Mesenchymal stem cell (in vitro differentiated cells and primary cell): ENCODE results near the gene CXCR4.

ENCODE experiments used
- DNase-seq: peaks from one replicate; pipeline ENCODE4 v3.0.0-alpha.2; 2013
- H2AFZ ChIP-seq: one replicate; pipeline ENCODE4 v1.6.1; 2013; ENCODE audit warnings: low read depth, mild to moderate bottlenecking, control low read depth, inconsistent platforms, low read length, moderate library complexity
- H2AK5ac ChIP-seq: 2 replicates; pipeline ENCODE4 v1.6.1; 2013; ENCODE audit warnings: low read length, moderate library complexity, mild to moderate bottlenecking, inconsistent platforms; ENCODE audit not compliant: severe bottlenecking
- H2BK120ac ChIP-seq: one replicate; pipeline ENCODE4 v1.6.1; 2013; ENCODE audit warnings: low read depth, mild to moderate bottlenecking, inconsistent platforms, low read length, moderate library complexity
- H2BK12ac ChIP-seq, 2 experiments: one replicate each; pipeline ENCODE4 v1.6.1; 2013; ENCODE audit warnings: inconsistent platforms in 2 of 2, low read length in 2 of 2, mild to moderate bottlenecking in 2 of 2, moderate library complexity in 2 of 2, control low read depth in 1 of 2
- H2BK15ac ChIP-seq: one replicate; pipeline ENCODE4 v1.6.1; 2013; ENCODE audit warnings: mild to moderate bottlenecking, low read depth, inconsistent platforms; ENCODE audit not compliant: poor library complexity, severe bottlenecking
- H2BK5ac ChIP-seq: 2 replicates; pipeline ENCODE4 v1.6.1; 2013; ENCODE audit warnings: low read depth, mild to moderate bottlenecking, low read length, control low read depth, inconsistent platforms; ENCODE audit not compliant: poor library complexity, severe bottlenecking
- H3K14ac ChIP-seq, 2 experiments: one replicate each; pipeline ENCODE4 v1.6.1; 2013; ENCODE audit warnings: inconsistent platforms in 2 of 2, low read length in 2 of 2, control low read depth in 1 of 2, mild to moderate bottlenecking in 1 of 2, moderate library complexity in 1 of 2
- H3K18ac ChIP-seq, 2 experiments: one replicate each; pipeline ENCODE4 v1.6.1; 2013; ENCODE audit warnings: inconsistent platforms in 2 of 2, low read length in 2 of 2, control low read depth in 1 of 2, low read depth in 1 of 2, mild to moderate bottlenecking in 1 of 2
- H3K23ac ChIP-seq, 2 experiments: one replicate each; pipeline ENCODE4 v1.6.1; 2013; ENCODE audit warnings: inconsistent platforms in 2 of 2, low read length in 2 of 2, mild to moderate bottlenecking in 2 of 2, moderate library complexity in 2 of 2, control low read depth in 1 of 2
- H3K27ac ChIP-seq: 2 replicates; pipeline ENCODE4 v1.5.1; 2013; ENCODE audit warnings: mild to moderate bottlenecking, moderate library complexity, low read length, control low read depth, inconsistent platforms; ENCODE audit not compliant: poor library complexity, severe bottlenecking
- H3K27me3 ChIP-seq, 2 experiments: 2 replicates each; pipeline versions ENCODE4 v1.6.1 to v1.7.0; 2013; ENCODE audit warnings: low read length in 2 of 2, mild to moderate bottlenecking in 2 of 2, moderate library complexity in 2 of 2, control low read depth in 1 of 2, inconsistent platforms in 1 of 2; ENCODE audit not compliant: control insufficient read depth in 1 of 2, insufficient read depth in 1 of 2
- H3K36me3 ChIP-seq, 2 experiments: 2 replicates each; pipeline versions ENCODE4 v1.6.1 to v1.7.0; 2013; ENCODE audit warnings: low read length in 2 of 2, control low read depth in 1 of 2, inconsistent platforms in 1 of 2, low read depth in 1 of 2, mild to moderate bottlenecking in 1 of 2; ENCODE audit not compliant: insufficient read depth in 2 of 2, control insufficient read depth in 1 of 2
- H3K4ac ChIP-seq, 2 experiments: one replicate each; pipeline ENCODE4 v1.6.1; 2013; ENCODE audit warnings: inconsistent platforms in 2 of 2, low read length in 2 of 2, mild to moderate bottlenecking in 2 of 2, moderate library complexity in 2 of 2, control low read depth in 1 of 2, low read depth in 1 of 2
- H3K4me1 ChIP-seq: 2 replicates; pipeline ENCODE4 v1.6.1; 2013; ENCODE audit warnings: low read depth, low read length, control low read depth; ENCODE audit not compliant: control insufficient read depth, insufficient read depth
- H3K4me2 ChIP-seq: 2 replicates; pipeline ENCODE4 v1.6.1; 2013; ENCODE audit warnings: low read length, mild to moderate bottlenecking, inconsistent platforms; ENCODE audit not compliant: poor library complexity, severe bottlenecking
- H3K4me3 ChIP-seq, 2 experiments: 2 replicates each; pipeline versions ENCODE4 v1.5.1 to v1.7.0; 2013; ENCODE audit warnings: low read length in 2 of 2, mild to moderate bottlenecking in 2 of 2, control low read depth in 1 of 2, low read depth in 1 of 2; ENCODE audit not compliant: insufficient read depth in 1 of 2
- H3K79me1 ChIP-seq: replicated peaks from 2 replicates; pipeline ENCODE4 v1.6.1; 2013; ENCODE audit warnings: mild to moderate bottlenecking, control low read depth, low read length, inconsistent platforms; ENCODE audit not compliant: poor library complexity, severe bottlenecking
- H3K9ac ChIP-seq: 2 replicates; pipeline ENCODE4 v1.7.0; 2013; ENCODE audit warnings: mild to moderate bottlenecking, low read length, moderate library complexity
- H3K9me3 ChIP-seq: 2 replicates; pipeline ENCODE4 v1.7.0; 2013; ENCODE audit warnings: mild to moderate bottlenecking, low read length; ENCODE audit not compliant: control insufficient read depth
- H4K8ac ChIP-seq: one replicate; pipeline ENCODE4 v1.6.1; 2013; ENCODE audit warnings: inconsistent platforms, mild to moderate bottlenecking, low read length, moderate library complexity
- H4K91ac ChIP-seq: one replicate; pipeline ENCODE4 v1.6.1; 2013; ENCODE audit warnings: mild to moderate bottlenecking, low read length, inconsistent platforms
- WGBS: methylation state at CpG from one replicate; pipeline ENCODE4 v1.1.7; 2013; ENCODE audit warnings: mixed read lengths; 5-methylcytosine and 5-hydroxymethylcytosine counted together

Gene CXCR4

GRCh38 chr2:136126021-136126420 is 8.1 kb upstream of the CXCR4 start:
- Histone ChIP-seq H3K4me2 (no peak overlapping the region), H2BK120ac (no peak overlapping the region), H3K18ac (no peak overlapping the region), H3K36me3 (no peaks in the 10 kb centered on the region), H2AK5ac (no peak overlapping the region), H3K4ac (no peak overlapping the region), H4K8ac (no peak overlapping the region), H2BK15ac (no peak overlapping the region), H3K4me1 (no peaks in the 10 kb centered on the region), H2BK5ac (no peak overlapping the region), H2AFZ (no peak overlapping the region), H3K9me3 (no peaks in the 10 kb centered on the region), H3K14ac (no peak overlapping the region), H3K27ac (no peak overlapping the region), H3K27me3 (peaks cover 47 to 77% of the 10 kb centered on the region in 2 experiments), H3K79me1 (no peaks in the 10 kb centered on the region), H2BK12ac (no peak overlapping the region), H3K23ac (no peak overlapping the region), H3K9ac (no peak overlapping the region), H4K91ac (no peak overlapping the region), H3K4me3 (no peak overlapping the region)
- 50% methylated on average over 12 of the region's 12 CpGs for WGBS
- DNase-seq, result no peak

- Histone ChIP-seq H2AK5ac (no peak overlapping the region), H2BK5ac (no peak overlapping the region), H2BK15ac (no peak overlapping the region), H3K4me1 (no peaks in the 10 kb centered on the region), H2AFZ (no peak overlapping the region), H3K4ac (no peak overlapping the region), H3K79me1 (no peaks in the 10 kb centered on the region), H3K23ac (no peak overlapping the region), H3K27me3 (peaks cover 51 to 85% of the 10 kb centered on the region in 2 experiments), H3K27ac (no peak overlapping the region), H3K36me3 (no peaks in the 10 kb centered on the region), H3K14ac (no peak overlapping the region), H2BK12ac (no peak overlapping the region), H3K9me3 (no peaks in the 10 kb centered on the region), H3K4me2 (no peak overlapping the region), H3K9ac (no peak overlapping the region), H3K18ac (no peak overlapping the region), H4K91ac (no peak overlapping the region), H2BK120ac (no peak overlapping the region), H4K8ac (no peak overlapping the region), H3K4me3 (no peak overlapping the region)
- DNase-seq, result no peak
- WGBS, result 88% methylated on average over 6 of the region's 6 CpGs
These were observed 7.3 kb upstream of the CXCR4 start for GRCh38 chr2:136125236-136125635.

- H3K9me3 ChIP-seq, result no peaks in the 10 kb centered on the region
- no peak overlapping the region for H3K23ac ChIP-seq
- no peak for DNase-seq
- H3K14ac ChIP-seq, result no peak overlapping the region
- H3K4me3 ChIP-seq, result no peak overlapping the region
- no peak overlapping the region for H4K91ac ChIP-seq
- peaks cover 55 to 88% of the 10 kb centered on the region in 2 experiments for H3K27me3 ChIP-seq
- no peak overlapping the region for H3K9ac ChIP-seq
- no peak overlapping the region for H2BK120ac ChIP-seq
- no peak overlapping the region for H3K4me2 ChIP-seq
- no peak overlapping the region for H3K18ac ChIP-seq
- no peaks in the 10 kb centered on the region for H3K4me1 ChIP-seq
- no peaks in the 10 kb centered on the region for H3K36me3 ChIP-seq
- H2AK5ac ChIP-seq, result no peak overlapping the region
- H2BK12ac ChIP-seq, result no peak overlapping the region
- H4K8ac ChIP-seq, result no peak overlapping the region
- 55% methylated on average over 2 of the region's 2 CpGs for WGBS
- no peak overlapping the region for H2BK15ac ChIP-seq
- H3K27ac ChIP-seq, result no peak overlapping the region
- H3K4ac ChIP-seq, result no peak overlapping the region
- H2AFZ ChIP-seq, result no peak overlapping the region
- no peaks in the 10 kb centered on the region for H3K79me1 ChIP-seq
- H2BK5ac ChIP-seq, result no peak overlapping the region
These were observed 6.9 kb upstream of the CXCR4 start for GRCh38 chr2:136124805-136125204.

GRCh38 chr2:136122661-136123060 is 4.7 kb upstream of the CXCR4 start:
- Histone ChIP-seq H2BK15ac (no peak overlapping the region), H3K4me1 (peaks cover 13% of the 10 kb centered on the region), H2BK12ac (no peak overlapping the region), H3K18ac (no peak overlapping the region), H4K91ac (no peak overlapping the region), H3K23ac (no peak overlapping the region), H3K9ac (no peak overlapping the region), H4K8ac (no peak overlapping the region), H3K4me3 (no peak overlapping the region), H3K27me3 (peaks cover 72 to 89% of the 10 kb centered on the region in 2 experiments), H2BK5ac (no peak overlapping the region), H3K79me1 (no peaks in the 10 kb centered on the region), H3K14ac (no peak overlapping the region), H3K36me3 (no peaks in the 10 kb centered on the region), H3K4ac (no peak overlapping the region), H2BK120ac (no peak overlapping the region), H2AFZ (no peak overlapping the region), H3K4me2 (no peak overlapping the region), H3K27ac (no peak overlapping the region), H3K9me3 (no peaks in the 10 kb centered on the region), H2AK5ac (no peak overlapping the region)
- no peak for DNase-seq
- WGBS, result 68% methylated on average over 3 of the region's 3 CpGs
